Measurements from ENCODE around the gene LRRFIP1.

Gene LRRFIP1

DNA sequence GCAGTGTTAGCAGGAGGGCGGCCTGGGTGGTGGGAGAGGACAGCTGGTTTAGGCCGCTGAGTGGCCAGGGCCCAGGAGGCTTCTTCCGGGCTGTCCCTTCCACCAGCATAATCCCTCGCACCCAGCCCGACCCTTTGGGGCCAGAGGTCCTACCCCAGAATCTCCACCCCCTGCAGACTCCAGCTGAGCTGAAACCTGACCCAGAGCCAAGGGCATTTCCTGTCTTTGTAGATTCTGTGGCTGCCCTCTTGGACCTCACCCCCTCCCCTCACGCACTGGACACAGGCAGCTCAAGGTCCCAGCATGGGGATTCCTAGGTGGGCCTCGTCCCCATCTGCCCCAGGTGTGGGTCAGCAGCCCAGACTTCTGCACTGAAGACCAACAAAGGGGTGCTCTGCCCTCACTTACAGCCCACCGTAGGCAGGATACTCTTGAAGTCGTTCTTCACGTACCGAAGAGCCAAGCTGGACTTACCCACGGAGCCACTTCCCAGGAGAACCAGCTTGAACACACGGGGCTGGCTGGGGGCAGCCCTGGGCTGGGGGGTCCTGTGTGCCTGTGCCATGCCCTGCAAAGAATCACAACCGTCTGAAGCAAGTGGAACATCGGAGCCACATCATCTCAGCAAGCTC, 41.7 kb upstream of the LRRFIP1 start:
- TF ChIP-seq, protein P1, sequence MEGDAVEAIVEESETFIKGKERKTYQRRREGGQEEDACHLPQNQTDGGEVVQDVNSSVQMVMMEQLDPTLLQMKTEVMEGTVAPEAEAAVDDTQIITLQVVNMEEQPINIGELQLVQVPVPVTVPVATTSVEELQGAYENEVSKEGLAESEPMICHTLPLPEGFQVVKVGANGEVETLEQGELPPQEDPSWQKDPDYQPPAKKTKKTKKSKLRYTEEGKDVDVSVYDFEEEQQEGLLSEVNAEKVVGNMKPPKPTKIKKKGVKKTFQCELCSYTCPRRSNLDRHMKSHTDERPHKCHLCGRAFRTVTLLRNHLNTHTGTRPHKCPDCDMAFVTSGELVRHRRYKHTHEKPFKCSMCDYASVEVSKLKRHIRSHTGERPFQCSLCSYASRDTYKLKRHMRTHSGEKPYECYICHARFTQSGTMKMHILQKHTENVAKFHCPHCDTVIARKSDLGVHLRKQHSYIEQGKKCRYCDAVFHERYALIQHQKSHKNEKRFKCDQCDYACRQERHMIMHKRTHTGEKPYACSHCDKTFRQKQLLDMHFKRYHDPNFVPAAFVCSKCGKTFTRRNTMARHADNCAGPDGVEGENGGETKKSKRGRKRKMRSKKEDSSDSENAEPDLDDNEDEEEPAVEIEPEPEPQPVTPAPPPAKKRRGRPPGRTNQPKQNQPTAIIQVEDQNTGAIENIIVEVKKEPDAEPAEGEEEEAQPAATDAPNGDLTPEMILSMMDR (IDR thresholded peaks at IDR 0.05; ENCODE audit: insufficient read depth, low read depth, low read length, missing control alignments), result no peak
- no peak overlapping the region for H3K4me3 ChIP-seq (ENCODE audit: low read depth, low read length)
- no peak for DNase-seq (ENCODE audit: low read depth)

GRCh38 chr2:237588044-237588696, 39.2 kb upstream of the LRRFIP1 start:
- no peak for DNase-seq (ENCODE audit: low read depth)
- TF ChIP-seq, protein P1 (IDR thresholded peaks at IDR 0.05; ENCODE audit: insufficient read depth, low read depth, low read length, missing control alignments), result no peak
- H3K4me3 ChIP-seq (ENCODE audit: low read depth, low read length), result no peak overlapping the region

GRCh38 chr2:237590272-237591140, 36.9 kb upstream of the LRRFIP1 start, which contains the start of gene RAB17:
RAB17 (minus strand) TSS chr2:237590734; CDS start chr2:237586154, 4,580 bp downstream.
- TF ChIP-seq, protein P1 (IDR thresholded peaks at IDR 0.05; ENCODE audit: insufficient read depth, low read depth, low read length, missing control alignments), result no peak
- no peak for DNase-seq (ENCODE audit: low read depth)
- no peak within 1 kb of the TSS for H3K4me3 ChIP-seq (ENCODE audit: low read depth, low read length)

DNA sequence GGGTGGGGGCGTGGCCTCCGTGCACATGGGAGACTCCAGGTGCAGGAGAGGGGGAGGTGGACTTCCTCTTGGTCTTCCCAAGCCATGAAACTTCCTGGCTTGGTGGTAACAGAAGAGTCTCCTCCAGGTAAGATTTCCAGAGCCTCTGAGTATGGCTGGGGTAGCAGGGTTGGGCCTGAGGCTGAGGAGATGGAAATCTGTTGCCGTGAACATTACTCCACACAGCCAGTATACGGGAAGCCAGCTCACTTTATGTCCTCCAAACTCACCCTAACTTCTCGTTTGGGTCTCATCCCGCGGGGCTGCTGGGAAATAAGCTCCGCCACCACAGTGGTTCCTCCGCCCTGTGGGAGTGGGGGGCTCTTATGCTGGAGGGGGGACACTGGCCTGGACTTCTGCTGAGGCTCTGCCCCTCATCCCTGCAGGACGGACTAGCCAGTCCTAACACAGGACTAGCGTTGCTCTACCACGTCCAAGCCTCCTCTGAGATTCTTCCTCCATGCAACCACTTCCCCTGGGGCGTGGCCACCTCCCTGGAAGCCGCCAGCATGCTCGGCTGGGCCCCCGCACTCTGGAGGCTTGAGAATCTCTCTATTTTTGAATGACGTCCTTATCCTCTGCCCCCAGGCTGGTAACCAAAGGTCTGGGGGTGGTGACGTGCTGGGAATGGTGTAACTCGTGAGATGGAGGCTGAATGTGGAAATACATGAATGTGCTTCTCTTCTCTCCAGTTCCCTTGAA, 36.1 kb upstream of the LRRFIP1 start:
- TF ChIP-seq, protein P1 (IDR thresholded peaks at IDR 0.05; ENCODE audit: insufficient read depth, low read depth, low read length, missing control alignments), result no peak
- DNase-seq (ENCODE audit: low read depth), result no peak
- no peak overlapping the region for H3K4me3 ChIP-seq (ENCODE audit: low read depth, low read length)

- no peak for DNase-seq (ENCODE audit: low read depth)
- TF ChIP-seq, protein P1 (IDR thresholded peaks at IDR 0.05; ENCODE audit: insufficient read depth, low read depth, low read length, missing control alignments), result no peak
- H3K4me3 ChIP-seq (ENCODE audit: low read depth, low read length), result no peak overlapping the region
Measured at GRCh38 chr2:237592425-237592980, 34.9 kb upstream of the LRRFIP1 start.

DNA sequence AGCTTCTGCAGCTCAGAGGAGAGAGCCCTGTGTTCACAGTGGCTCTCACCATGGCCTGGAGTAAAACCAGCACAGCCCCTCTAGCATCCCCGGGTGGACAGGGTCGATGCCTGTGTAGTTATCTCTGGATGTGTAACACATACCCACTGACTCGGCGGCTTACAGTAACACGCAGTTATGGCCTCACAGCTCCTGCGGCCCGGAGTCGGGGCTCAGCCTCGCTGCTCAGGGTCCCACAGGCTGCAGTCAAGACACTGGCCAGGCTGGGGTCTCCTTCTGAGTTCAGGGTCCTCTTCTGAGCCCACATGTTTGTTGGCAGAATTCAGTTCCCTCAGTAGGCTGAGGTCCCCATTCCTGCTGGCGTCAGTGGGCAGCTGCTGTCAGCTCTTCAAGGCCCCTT, 34.4 kb upstream of the LRRFIP1 start:
- TF ChIP-seq, protein P1 (IDR thresholded peaks at IDR 0.05; ENCODE audit: insufficient read depth, low read depth, low read length, missing control alignments), result no peak
- no peak overlapping the region for H3K4me3 ChIP-seq (ENCODE audit: low read depth, low read length)
- no peak for DNase-seq (ENCODE audit: low read depth)
